Fibroblast of villous mesenchyme (primary cell): ENCODE results near the gene SPECC1. TPM values are rescaled to one million over a fixed set of nuclear protein-coding genes. Genes with fewer than 3 reads are reported as not detected.

ENCODE experiments used
- DNase-seq: peaks from one replicate; pipeline ENCODE4 v3.0.0-alpha.2; 2010; ENCODE audit warnings: low read depth
- H3K4me3 ChIP-seq: 2 replicates; pipeline ENCODE4 v1.5.1; 2011; ENCODE audit warnings: low read depth, mild to moderate bottlenecking, low read length
- total RNA-seq: library from RNA; depleted of rRNA; stranded (reverse); fragments of >200 nt; gene quantifications from 2 replicates; pipeline ENCODE4 v1.2.3, GENCODE V29; 2012
- TF ChIP-seq, protein P1 (sequence below): IDR thresholded peaks from 2 replicates; pipeline ENCODE4 v1.5.1; 2012; ENCODE audit warnings: low read depth, mild to moderate bottlenecking, low read length; ENCODE audit not compliant: insufficient read depth

The SPECC1 gene
- total RNA-seq, 1 donor: 148 TPM

DNA sequence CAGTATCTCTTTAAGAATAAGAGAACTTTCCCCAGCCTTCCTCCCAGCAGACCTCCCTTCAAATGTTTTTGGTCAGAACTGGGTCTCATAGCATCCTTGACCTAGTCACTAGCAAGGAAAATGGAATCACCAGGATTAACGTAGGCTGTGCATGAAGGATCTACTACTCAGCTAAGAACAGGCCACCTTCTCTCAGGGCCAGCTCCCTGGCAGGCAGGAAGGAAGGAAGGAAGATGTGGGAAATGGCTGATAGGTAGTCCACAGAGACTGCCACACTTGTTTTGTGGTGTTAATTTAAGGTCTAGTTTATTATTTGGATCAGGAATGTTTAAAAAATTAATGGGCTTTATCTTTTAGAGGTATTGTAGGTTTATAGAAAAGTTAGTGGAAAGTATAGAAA, 136.4 kb downstream of the SPECC1 start:
- no peak for DNase-seq
- TF ChIP-seq, protein P1, sequence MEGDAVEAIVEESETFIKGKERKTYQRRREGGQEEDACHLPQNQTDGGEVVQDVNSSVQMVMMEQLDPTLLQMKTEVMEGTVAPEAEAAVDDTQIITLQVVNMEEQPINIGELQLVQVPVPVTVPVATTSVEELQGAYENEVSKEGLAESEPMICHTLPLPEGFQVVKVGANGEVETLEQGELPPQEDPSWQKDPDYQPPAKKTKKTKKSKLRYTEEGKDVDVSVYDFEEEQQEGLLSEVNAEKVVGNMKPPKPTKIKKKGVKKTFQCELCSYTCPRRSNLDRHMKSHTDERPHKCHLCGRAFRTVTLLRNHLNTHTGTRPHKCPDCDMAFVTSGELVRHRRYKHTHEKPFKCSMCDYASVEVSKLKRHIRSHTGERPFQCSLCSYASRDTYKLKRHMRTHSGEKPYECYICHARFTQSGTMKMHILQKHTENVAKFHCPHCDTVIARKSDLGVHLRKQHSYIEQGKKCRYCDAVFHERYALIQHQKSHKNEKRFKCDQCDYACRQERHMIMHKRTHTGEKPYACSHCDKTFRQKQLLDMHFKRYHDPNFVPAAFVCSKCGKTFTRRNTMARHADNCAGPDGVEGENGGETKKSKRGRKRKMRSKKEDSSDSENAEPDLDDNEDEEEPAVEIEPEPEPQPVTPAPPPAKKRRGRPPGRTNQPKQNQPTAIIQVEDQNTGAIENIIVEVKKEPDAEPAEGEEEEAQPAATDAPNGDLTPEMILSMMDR: no peak
- no peak overlapping the region for H3K4me3 ChIP-seq

- H3K4me3 ChIP-seq: no peak overlapping the region
- no peak for DNase-seq
- TF ChIP-seq, protein P1: no peak
These were observed 140.1 kb downstream of the SPECC1 start for GRCh38 chr17:20149251-20149650.

GRCh38 chr17:20151174-20151573, 142.0 kb downstream of the SPECC1 start:
- no peak overlapping the region for H3K4me3 ChIP-seq
- TF ChIP-seq, protein P1: no peak
- DNase-seq: no peak

DNA sequence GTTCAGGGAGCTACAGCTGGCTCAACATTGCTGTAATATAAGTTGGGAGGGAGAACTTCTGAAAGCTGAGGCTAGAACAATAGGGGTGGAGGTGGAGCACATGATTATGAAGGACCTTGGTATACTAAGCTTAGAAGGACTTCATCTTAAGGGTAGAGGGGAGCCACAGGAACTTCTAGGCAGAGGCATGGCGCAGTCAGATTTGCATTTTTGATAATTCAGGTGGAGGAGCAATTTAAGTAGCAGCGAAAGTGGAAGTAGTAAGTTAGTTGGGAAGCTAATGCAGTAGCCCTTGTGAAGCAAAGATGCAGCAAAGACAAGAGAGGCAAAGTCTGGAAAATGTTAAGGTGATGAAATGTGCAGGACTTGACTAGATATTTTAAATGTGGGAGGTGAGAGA, 144.1 kb downstream of the SPECC1 start:
- H3K4me3 ChIP-seq: no peak overlapping the region
- no peak for DNase-seq
- TF ChIP-seq, protein P1: no peak

DNA sequence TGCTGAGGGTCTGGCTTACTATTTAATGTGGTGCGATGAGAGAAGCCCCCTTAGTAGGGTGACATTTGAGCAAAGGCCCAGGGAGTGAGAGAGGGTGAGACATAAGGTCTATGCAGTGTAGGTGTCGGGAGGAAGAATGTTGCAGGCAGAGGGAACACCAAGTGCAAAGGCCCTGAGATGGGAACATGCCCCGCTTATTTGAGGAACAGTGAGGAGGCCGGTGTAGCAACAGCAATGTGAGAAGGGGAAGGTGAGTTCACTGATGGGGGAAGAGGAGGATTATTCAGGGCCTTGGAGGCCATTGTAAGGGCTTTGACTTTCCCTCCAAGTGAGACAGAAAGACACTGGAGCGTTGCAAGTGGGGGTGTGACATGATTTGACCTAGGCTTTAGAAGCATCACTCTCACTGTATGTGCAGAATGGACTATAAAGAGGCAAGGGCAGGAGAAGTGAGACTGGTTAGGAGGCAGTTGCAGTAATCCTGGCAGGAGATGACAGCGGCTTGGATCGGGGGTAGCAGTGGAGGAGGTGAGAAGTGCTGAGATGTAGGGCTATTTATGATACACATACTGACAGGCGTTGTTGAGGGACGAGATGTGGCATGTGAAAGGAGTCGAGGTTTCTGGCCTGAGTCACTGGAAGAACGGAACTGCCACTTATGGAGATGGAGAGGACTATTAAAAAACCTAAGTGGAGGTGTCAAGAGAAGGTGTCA, 145.3 kb downstream of the SPECC1 start:
- DNase-seq: no peak
- TF ChIP-seq, protein P1: no peak
- no peak overlapping the region for H3K4me3 ChIP-seq

GRCh38 chr17:20155258-20156195, 146.4 kb downstream of the SPECC1 start:
- TF ChIP-seq, protein P1: no peak
- peak; percentile 97 for DNase-seq
- H3K4me3 ChIP-seq: peak overlapping the region; percentile 67
